Neuronal stem cell (in vitro differentiated cells): ENCODE data around the gene TAPBPL.
"Not testable (repeated sequence)": the region's sequence is repeated elsewhere in the genome, so short reads cannot be mapped to it uniquely, and the experiment has no call there.

Experiments
- DNase-seq: peaks from one replicate; pipeline ENCODE4 v3.0.0-alpha.2; 2013; ENCODE audit warnings: low spot score
- H2AFZ ChIP-seq: one replicate; pipeline ENCODE4 v1.6.1; 2013; ENCODE audit warnings: mild to moderate bottlenecking, low read length, inconsistent platforms
- H2AK5ac ChIP-seq: 2 replicates; pipeline ENCODE4 v1.6.1; 2013; ENCODE audit warnings: low read depth, mild to moderate bottlenecking, inconsistent platforms, low read length, moderate library complexity, mixed read lengths
- H2BK120ac ChIP-seq: 2 replicates; pipeline ENCODE4 v1.6.1; 2013; ENCODE audit warnings: low read depth, mild to moderate bottlenecking, inconsistent platforms, low read length, moderate library complexity, mixed read lengths
- H2BK12ac ChIP-seq: one replicate; pipeline ENCODE4 v1.6.1; 2013; ENCODE audit warnings: low read length, inconsistent platforms
- H2BK15ac ChIP-seq: 2 replicates; pipeline ENCODE4 v1.6.1; 2013; ENCODE audit warnings: mild to moderate bottlenecking, low read length, inconsistent platforms, mixed read lengths
- H2BK5ac ChIP-seq: one replicate; pipeline ENCODE4 v1.6.1; 2013; ENCODE audit warnings: inconsistent platforms, mild to moderate bottlenecking, low read length, moderate library complexity
- H3K14ac ChIP-seq: one replicate; pipeline ENCODE4 v1.6.1; 2013; ENCODE audit warnings: low read length, inconsistent platforms
- H3K18ac ChIP-seq: 2 replicates; pipeline ENCODE4 v1.6.1; 2013; ENCODE audit warnings: low read length, inconsistent platforms
- H3K23ac ChIP-seq: 2 replicates; pipeline ENCODE4 v1.6.1; 2013; ENCODE audit warnings: low read depth, mild to moderate bottlenecking, mixed read lengths, low read length, inconsistent platforms; ENCODE audit not compliant: poor library complexity
- H3K27ac ChIP-seq: replicated peaks from 3 replicates; pipeline ENCODE4 v1.5.1; 2013; ENCODE audit warnings: low read length, inconsistent platforms
- H3K27me3 ChIP-seq, 3 experiments: 2 replicates each; pipeline ENCODE4 v1.6.1; 2013; ENCODE audit warnings: low read length in 3 of 3, mild to moderate bottlenecking in 2 of 3, inconsistent platforms in 1 of 3, low read depth in 1 of 3, mixed read lengths in 1 of 3, moderate library complexity in 1 of 3; ENCODE audit not compliant: control insufficient read depth in 3 of 3, insufficient read depth in 3 of 3
- H3K36me3 ChIP-seq, 2 donors: replicated peaks in 1 of 2; 2 replicates each; pipeline ENCODE4 v1.6.1; 2013; ENCODE audit warnings: low read length in 2 of 2; ENCODE audit not compliant: control insufficient read depth in 2 of 2, insufficient read depth in 2 of 2
- H3K4ac ChIP-seq: 2 replicates; pipeline ENCODE4 v1.6.1; 2013; ENCODE audit warnings: inconsistent platforms, mild to moderate bottlenecking, low read length, moderate library complexity
- H3K4me1 ChIP-seq, 2 donors: 1 replicate in 1 of 2; 2 replicates in 1 of 2; pipeline ENCODE4 v1.6.1; 2013; ENCODE audit warnings: low read length in 2 of 2, low read depth in 1 of 2; ENCODE audit not compliant: control insufficient read depth in 2 of 2, insufficient read depth in 1 of 2
- H3K4me2 ChIP-seq: one replicate; pipeline ENCODE4 v1.6.1; 2013; ENCODE audit warnings: mild to moderate bottlenecking, low read length, inconsistent platforms; ENCODE audit not compliant: insufficient read depth, poor library complexity, severe bottlenecking
- H3K4me3 ChIP-seq, 2 donors: 2 replicates each; pipeline ENCODE4 v1.5.1; 2013; ENCODE audit warnings: low read length in 2 of 2, mild to moderate bottlenecking in 2 of 2, inconsistent platforms in 1 of 2, moderate library complexity in 1 of 2
- H3K79me1 ChIP-seq: one replicate; pipeline ENCODE4 v1.6.1; 2013; ENCODE audit warnings: low read depth, mild to moderate bottlenecking, inconsistent platforms, low read length, moderate library complexity
- H3K9ac ChIP-seq: one replicate; pipeline ENCODE4 v1.6.1; 2013; ENCODE audit warnings: mild to moderate bottlenecking, low read depth, low read length, inconsistent platforms; ENCODE audit not compliant: poor library complexity
- H3K9me3 ChIP-seq, 2 donors: replicated peaks in 1 of 2; 2 replicates each; pipeline versions ENCODE3 to v1.6.1; 2013; ENCODE audit warnings: low read length in 2 of 2, mild to moderate bottlenecking in 2 of 2, inconsistent platforms in 1 of 2, low read depth in 1 of 2, mixed read lengths in 1 of 2, moderate library complexity in 1 of 2; ENCODE audit not compliant: control insufficient read depth in 2 of 2, insufficient read depth in 1 of 2
- H4K8ac ChIP-seq: one replicate; pipeline ENCODE4 v1.6.1; 2013; ENCODE audit warnings: low read depth, mild to moderate bottlenecking, inconsistent platforms, low read length, moderate library complexity
- H4K91ac ChIP-seq: one replicate; pipeline ENCODE4 v1.6.1; 2013; ENCODE audit warnings: low read length, low read depth, mild to moderate bottlenecking, inconsistent platforms; ENCODE audit not compliant: poor library complexity
- WGBS, 2 donors: extraction: QIAGEN DNeasy Blood & Tissue Kit; methylation state at CpG; one replicate each; pipeline ENCODE4 v1.1.7; 2013; ENCODE audit warnings: missing lambda C conversion rate in 2 of 2, mixed read lengths in 1 of 2; ENCODE audit not compliant: insufficient read length in 2 of 2, insufficient replicate concordance in 1 of 2; ENCODE audit errors: extremely low coverage in 2 of 2; 5-methylcytosine and 5-hydroxymethylcytosine counted together

Gene TAPBPL

DNA sequence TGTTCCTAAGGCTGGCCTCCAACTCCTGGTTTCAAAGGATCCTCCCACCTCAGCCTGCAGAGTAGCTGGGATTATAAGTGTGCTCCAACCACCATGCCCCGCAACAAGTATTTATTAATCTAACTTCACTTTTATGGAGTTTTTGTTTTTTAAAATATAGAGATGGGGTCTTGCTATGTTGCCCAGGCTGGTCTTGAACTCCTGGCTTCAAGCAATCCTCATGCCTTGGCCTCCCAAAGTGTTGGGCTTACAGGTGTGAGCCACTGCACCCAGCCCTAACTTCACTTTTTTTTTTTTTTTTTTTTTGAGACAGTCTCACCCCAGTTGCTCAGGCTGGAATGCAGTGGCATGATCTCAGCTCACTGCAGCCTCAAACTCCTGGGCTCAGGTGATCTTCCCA lies 38.8 kb downstream of the TAPBPL start:
- not testable (repeated sequence) for H3K9ac ChIP-seq, H3K4me3 ChIP-seq, H2BK12ac ChIP-seq, H3K4me1 ChIP-seq, DNase-seq, H2BK120ac ChIP-seq, H3K4ac ChIP-seq, H4K8ac ChIP-seq, H3K23ac ChIP-seq, H2BK15ac ChIP-seq, H2BK5ac ChIP-seq, H3K18ac ChIP-seq, H3K4me2 ChIP-seq, H3K27ac ChIP-seq, H4K91ac ChIP-seq, H3K9me3 ChIP-seq, H2AFZ ChIP-seq, H2AK5ac ChIP-seq, H3K79me1 ChIP-seq, H3K27me3 ChIP-seq, H3K14ac ChIP-seq
- WGBS, 2 donors: no CpG with 5 or more reads among the region's 1 CpG
- peaks cover 8 to 28% of the 10 kb centered on the region in 2 donors for H3K36me3 ChIP-seq

DNA sequence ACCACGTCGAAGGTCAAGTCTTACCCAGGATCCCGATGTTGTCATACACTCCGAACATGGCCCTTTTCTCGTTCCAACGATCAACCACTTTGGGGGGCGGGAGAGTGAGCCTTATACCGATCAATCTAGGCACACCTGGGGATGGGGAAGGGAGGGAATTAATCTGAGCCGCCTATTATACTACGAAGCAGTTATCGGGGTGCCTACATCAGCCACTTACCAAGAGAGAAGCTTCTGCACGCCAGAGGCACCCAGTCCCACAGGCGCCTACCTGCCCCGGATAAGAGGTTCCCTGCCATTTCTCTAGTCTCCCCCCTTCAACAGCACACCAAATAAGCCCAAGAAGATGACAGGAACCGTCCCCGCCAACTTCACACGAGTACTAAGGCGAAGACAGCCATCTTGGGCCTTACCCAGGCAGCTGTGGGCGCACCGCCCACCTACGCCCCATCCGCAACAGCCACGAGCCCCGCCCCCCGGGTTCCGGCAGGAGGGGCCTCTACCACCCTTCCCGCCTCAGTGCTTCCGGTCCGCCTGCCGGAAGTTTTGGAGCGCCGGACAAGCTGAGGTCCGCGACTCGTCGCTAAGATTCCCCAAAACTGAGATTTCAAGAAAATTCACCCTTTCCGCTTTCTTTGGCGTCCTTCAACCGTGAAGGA lies 41.1 kb downstream of the TAPBPL start, which contains the start of gene MRPL51:
Gene MRPL51, minus strand, starts transcription at position 425 of the 659 bp plus-strand sequence. Its CDS starts 126 bp downstream, at position 299.
- H2BK15ac ChIP-seq: no peak within 1 kb of the TSS
- peak within 1 kb of the TSS; percentile 85 for H3K9ac ChIP-seq
- H3K18ac ChIP-seq: peak within 1 kb of the TSS; percentile 91
- peaks cover 11 to 15% of the 10 kb centered on the region in 2 donors for H3K4me1 ChIP-seq
- no peak within 1 kb of the TSS for H3K4ac ChIP-seq
- no peak within 1 kb of the TSS for H2BK120ac ChIP-seq
- peak within 1 kb of the TSS; percentile 43 for H3K23ac ChIP-seq
- H2BK5ac ChIP-seq: no peak within 1 kb of the TSS
- H2AFZ ChIP-seq: peak within 1 kb of the TSS; percentile 90
- no peak within 1 kb of the TSS for H2BK12ac ChIP-seq
- no peaks in the 10 kb centered on the region for H3K9me3 ChIP-seq
- H4K8ac ChIP-seq: peak within 1 kb of the TSS; percentile 4
- H3K27me3 ChIP-seq: no peaks in the 10 kb centered on the region
- H3K36me3 ChIP-seq: peaks cover 15 to 50% of the 10 kb centered on the region in 2 donors
- peak within 1 kb of the TSS; percentile 78 to 91 for H3K4me3 ChIP-seq
- H3K27ac ChIP-seq: peak within 1 kb of the TSS; percentile 88
- no peak within 1 kb of the TSS for H2AK5ac ChIP-seq
- peak within 1 kb of the TSS; percentile 25 for H4K91ac ChIP-seq
- no CpG with 5 or more reads among the region's 39 CpGs for WGBS, 2 donors
- DNase-seq: peak; percentile 90
- no peak within 1 kb of the TSS for H3K14ac ChIP-seq
- H3K4me2 ChIP-seq: peak within 1 kb of the TSS; percentile 81
- peaks cover 4% of the 10 kb centered on the region for H3K79me1 ChIP-seq

DNA sequence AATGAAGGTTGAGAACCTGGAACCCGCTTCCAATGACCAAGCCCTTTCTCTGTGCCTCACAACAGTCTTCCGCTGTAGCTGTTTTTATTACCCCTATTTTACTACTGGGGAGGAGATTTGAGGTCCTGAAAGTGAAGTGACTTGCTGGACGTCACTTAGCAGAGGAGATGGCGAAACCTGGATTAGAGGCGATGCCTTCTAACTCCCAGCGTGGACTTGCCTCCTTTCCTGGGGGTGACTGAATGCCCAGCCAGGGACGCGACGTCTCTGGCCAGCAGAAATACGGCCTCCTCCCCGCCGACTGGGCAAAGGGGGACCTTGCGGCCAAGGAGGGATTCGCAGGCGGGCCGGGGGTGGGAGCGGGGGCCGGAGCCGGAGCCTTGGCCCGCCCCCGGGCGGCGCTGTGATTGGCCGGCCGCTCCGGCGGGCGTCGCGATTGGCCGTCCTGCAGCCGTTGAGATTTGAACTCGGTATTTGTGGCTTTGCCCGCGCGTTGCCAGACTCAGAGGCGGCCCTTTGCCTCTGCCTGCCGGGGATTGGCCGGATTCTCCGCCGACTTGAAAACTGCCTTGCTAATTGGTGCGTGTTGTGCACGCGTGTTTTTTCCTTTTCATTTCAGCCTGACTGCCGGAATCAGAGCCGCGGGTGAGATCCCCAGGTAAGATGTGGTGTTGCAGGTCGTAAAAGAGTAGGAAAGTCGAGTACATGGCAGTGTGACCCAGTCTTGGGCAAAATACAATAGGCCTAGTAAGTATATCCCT lies 41.8 kb downstream of the TAPBPL start, which contains the start of gene NCAPD2:
Gene NCAPD2, plus strand, starts transcription at position 606 of the 761 bp plus-strand sequence. CDS start 997 bp downstream, outside the sequence.
- Histone ChIP-seq H3K18ac (peak within 1 kb of the TSS; percentile 91), H2BK15ac (no peak within 1 kb of the TSS), H2BK5ac (no peak within 1 kb of the TSS), H3K23ac (peak within 1 kb of the TSS; percentile 43), H2AK5ac (no peak within 1 kb of the TSS), H2BK12ac (no peak within 1 kb of the TSS), H2AFZ (peak within 1 kb of the TSS; percentile 90), H3K9ac (peak within 1 kb of the TSS; percentile 85), H3K4ac (no peak within 1 kb of the TSS), H3K36me3 (peaks cover 15 to 57% of the 10 kb centered on the region in 2 donors), H4K91ac (peak within 1 kb of the TSS; percentile 25), H3K14ac (no peak within 1 kb of the TSS), H3K27ac (peak within 1 kb of the TSS; percentile 88), H3K9me3 (no peaks in the 10 kb centered on the region), H3K79me1 (peaks cover 4% of the 10 kb centered on the region), H2BK120ac (no peak within 1 kb of the TSS), H3K4me2 (peak within 1 kb of the TSS; percentile 81), H3K4me3 (peak within 1 kb of the TSS; percentile 78 to 91), H3K27me3 (no peaks in the 10 kb centered on the region), H3K4me1 (peaks cover 11 to 15% of the 10 kb centered on the region in 2 donors), H4K8ac (peak within 1 kb of the TSS; percentile 4)
- no CpG with 5 or more reads among the region's 49 CpGs for WGBS, 2 donors
- peak; percentile 93 for DNase-seq

DNA sequence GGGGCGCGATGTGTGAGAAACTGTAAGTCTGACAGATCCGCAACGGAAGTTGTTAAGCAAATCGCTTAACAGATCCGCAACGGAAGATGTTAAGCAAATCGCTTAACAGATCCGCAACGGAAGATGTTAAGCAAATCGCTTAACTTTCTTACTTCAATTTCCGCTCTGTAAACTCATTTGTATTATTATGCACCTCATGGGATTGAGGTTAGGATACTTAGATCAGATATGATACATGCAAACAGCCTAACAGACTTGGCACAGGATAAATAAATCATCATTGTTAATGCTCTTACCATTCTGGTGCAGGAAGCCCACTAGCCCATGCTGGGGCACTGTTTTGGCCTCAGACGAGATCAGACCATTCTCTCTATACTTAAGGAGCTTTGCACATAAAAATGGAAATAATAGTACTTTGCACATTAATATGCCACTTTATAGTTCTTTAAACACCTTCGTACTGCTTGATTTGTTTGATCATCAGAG lies 42.5 kb downstream of the TAPBPL start:
- no peak overlapping the region for H3K4ac ChIP-seq
- peak overlapping the region; percentile 68 for H3K4me2 ChIP-seq
- H3K9me3 ChIP-seq: no peaks in the 10 kb centered on the region
- H3K79me1 ChIP-seq: peaks cover 4% of the 10 kb centered on the region
- peak overlapping the region; percentile 78 to 91 for H3K4me3 ChIP-seq
- no peak overlapping the region for H2BK12ac ChIP-seq
- no CpG with 5 or more reads among the region's 14 CpGs for WGBS, 2 donors
- no peak overlapping the region for H2AK5ac ChIP-seq
- peaks cover 11 to 15% of the 10 kb centered on the region in 2 donors for H3K4me1 ChIP-seq
- no peak for DNase-seq
- H2BK120ac ChIP-seq: no peak overlapping the region
- H3K14ac ChIP-seq: no peak overlapping the region
- peaks cover 20 to 63% of the 10 kb centered on the region in 2 donors for H3K36me3 ChIP-seq
- H3K23ac ChIP-seq: no peak overlapping the region
- H3K27ac ChIP-seq: peak overlapping the region; percentile 87
- H3K27me3 ChIP-seq: no peaks in the 10 kb centered on the region
- no peak overlapping the region for H3K9ac ChIP-seq
- H2BK15ac ChIP-seq: no peak overlapping the region
- H3K18ac ChIP-seq: no peak overlapping the region
- peak overlapping the region; percentile 70 for H2AFZ ChIP-seq
- H2BK5ac ChIP-seq: no peak overlapping the region
- H4K8ac ChIP-seq: no peak overlapping the region
- H4K91ac ChIP-seq: no peak overlapping the region
